Parathyroid adenoma (tissue), 2 donors: Measurements from ENCODE around the gene MTFMT.
"Not testable (repeated sequence)": the region's sequence is repeated elsewhere in the genome, so short reads cannot be mapped to it uniquely, and the experiment has no call there.

ENCODE experiments used
- H2AFZ ChIP-seq: fragments of 300-600 bp; sonication (generic); one replicate; pipeline ENCODE4 v1.7.0; 2017; ENCODE audit warnings: antibody characterized with exemption, mild to moderate bottlenecking
- H3K27ac ChIP-seq: fragments of 300-600 bp; sonication (generic); one replicate; pipeline ENCODE4 v1.7.0; 2017
- H3K27me3 ChIP-seq: fragments of 300-600 bp; sonication (generic); one replicate; pipeline ENCODE4 v1.7.0; 2017; ENCODE audit warnings: low read length; ENCODE audit not compliant: control insufficient read depth, insufficient read depth
- H3K36me3 ChIP-seq: fragments of 300-600 bp; sonication (generic); one replicate; pipeline ENCODE4 v1.7.0; 2017; ENCODE audit warnings: low read length; ENCODE audit not compliant: control insufficient read depth, insufficient read depth
- H3K4me1 ChIP-seq: fragments of 300-600 bp; sonication (generic); one replicate; pipeline ENCODE4 v1.7.0; 2017; ENCODE audit warnings: control low read depth
- H3K4me2 ChIP-seq: fragments of 300-600 bp; sonication (generic); one replicate; pipeline ENCODE4 v1.7.0; 2017; ENCODE audit warnings: low read length
- H3K4me3 ChIP-seq: fragments of 300-600 bp; sonication (generic); one replicate; pipeline ENCODE4 v1.7.0; 2017; ENCODE audit warnings: low read depth, low read length
- H3K79me2 ChIP-seq: fragments of 300-600 bp; sonication (generic); one replicate; pipeline ENCODE4 v1.7.0; 2017; ENCODE audit warnings: control low read depth
- H3K9ac ChIP-seq: fragments of 300-600 bp; sonication (generic); one replicate; pipeline ENCODE4 v1.7.0; 2017; ENCODE audit warnings: mild to moderate bottlenecking
- H3K9me3 ChIP-seq: fragments of 300-600 bp; sonication (generic); one replicate; pipeline ENCODE4 v1.7.0; 2017; ENCODE audit warnings: low read length; ENCODE audit not compliant: control insufficient read depth
- CTCF ChIP-seq: fragments of 300-600 bp; sonication (generic); IDR thresholded peaks from one replicate; pipeline ENCODE4 v1.7.0; 2017; ENCODE audit warnings: antibody characterized with exemption, mild to moderate bottlenecking
- donor health status: primary hyperparathyroidism.

Gene MTFMT

GRCh38 chr15:65028921-65029735 lies at the start of gene MTFMT:
Gene MTFMT (minus strand): TSS chr15:65029639. CDS start chr15:65029613, 26 bp downstream.
- H2AFZ ChIP-seq: peak within 1 kb of the TSS; percentile 93
- H3K9ac ChIP-seq: peak within 1 kb of the TSS; percentile 61
- H3K4me2 ChIP-seq: peak within 1 kb of the TSS; percentile 92
- H3K9me3 ChIP-seq: no peaks in the 10 kb centered on the region
- no peaks in the 10 kb centered on the region for H3K36me3 ChIP-seq
- H3K27me3 ChIP-seq: no peaks in the 10 kb centered on the region
- no peaks in the 10 kb centered on the region for H3K79me2 ChIP-seq
- peak within 1 kb of the TSS; percentile 87 for H3K4me3 ChIP-seq
- no peaks in the 10 kb centered on the region for H3K4me1 ChIP-seq
- TF ChIP-seq CTCF: no peak
- peak within 1 kb of the TSS; percentile 44 for H3K27ac ChIP-seq

DNA sequence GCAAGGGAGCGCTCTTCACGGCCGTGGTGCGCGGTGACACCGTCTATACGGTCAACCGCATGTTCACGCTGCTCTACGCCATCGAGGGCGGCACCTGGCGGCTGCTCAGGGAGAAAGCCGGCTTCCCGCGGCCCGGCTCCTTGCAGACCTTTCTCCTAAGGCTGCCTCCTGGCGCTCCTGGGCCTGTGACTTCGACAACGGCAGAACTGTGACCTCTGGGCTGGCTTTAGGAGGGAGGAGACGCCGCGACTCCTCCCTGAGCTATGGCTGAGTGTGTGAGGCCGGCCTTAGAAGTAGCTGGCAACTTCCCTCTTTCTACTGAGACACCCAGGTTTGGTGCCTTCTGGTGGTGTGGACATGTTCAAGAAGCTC lies 48.5 kb upstream of the MTFMT start:
- H2AFZ ChIP-seq: no peak overlapping the region
- H3K27ac ChIP-seq: no peak overlapping the region
- H3K27me3 ChIP-seq: no peaks in the 10 kb centered on the region
- H3K36me3 ChIP-seq: no peaks in the 10 kb centered on the region
- peaks cover 4% of the 10 kb centered on the region for H3K4me1 ChIP-seq
- H3K9ac ChIP-seq: no peak overlapping the region
- no peaks in the 10 kb centered on the region for H3K79me2 ChIP-seq
- H3K4me2 ChIP-seq: no peak overlapping the region
- TF ChIP-seq CTCF: peak; percentile 31
- no peak overlapping the region for H3K4me3 ChIP-seq
- H3K9me3 ChIP-seq: no peaks in the 10 kb centered on the region

DNA sequence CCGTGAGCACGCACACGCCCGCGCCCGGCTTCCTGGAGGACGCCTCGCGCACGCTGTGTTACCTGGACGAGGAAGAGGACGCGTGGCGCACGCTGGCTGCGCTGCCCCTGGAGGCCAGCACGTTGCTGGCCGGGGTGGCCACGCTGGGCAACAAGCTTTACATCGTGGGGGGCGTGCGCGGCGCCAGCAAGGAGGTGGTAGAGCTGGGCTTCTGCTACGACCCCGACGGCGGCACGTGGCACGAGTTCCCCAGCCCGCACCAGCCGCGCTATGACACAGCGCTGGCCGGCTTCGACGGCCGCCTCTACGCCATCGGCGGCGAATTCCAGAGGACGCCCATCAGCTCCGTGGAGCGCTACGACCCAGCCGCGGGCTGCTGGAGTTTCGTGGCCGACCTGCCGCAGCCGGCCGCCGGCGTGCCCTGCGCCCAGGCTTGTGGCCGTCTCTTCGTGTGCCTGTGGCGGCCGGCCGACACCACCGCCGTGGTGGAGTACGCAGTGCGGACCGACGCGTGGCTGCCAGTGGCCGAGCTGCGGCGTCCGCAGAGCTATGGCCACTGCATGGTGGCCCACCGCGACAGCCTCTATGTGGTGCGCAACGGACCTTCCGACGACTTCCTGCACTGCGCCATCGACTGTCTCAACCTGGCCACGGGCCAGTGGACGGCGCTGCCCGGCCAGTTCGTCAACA lies 48.0 kb upstream of the MTFMT start:
- Histone ChIP-seq H3K9ac (no peak overlapping the region), H3K36me3 (no peaks in the 10 kb centered on the region), H2AFZ (no peak overlapping the region), H3K27ac (no peak overlapping the region), H3K9me3 (no peaks in the 10 kb centered on the region), H3K79me2 (no peaks in the 10 kb centered on the region), H3K4me2 (no peak overlapping the region), H3K4me1 (no peaks in the 10 kb centered on the region), H3K27me3 (no peaks in the 10 kb centered on the region), H3K4me3 (no peak overlapping the region)
- TF ChIP-seq CTCF: no peak

DNA sequence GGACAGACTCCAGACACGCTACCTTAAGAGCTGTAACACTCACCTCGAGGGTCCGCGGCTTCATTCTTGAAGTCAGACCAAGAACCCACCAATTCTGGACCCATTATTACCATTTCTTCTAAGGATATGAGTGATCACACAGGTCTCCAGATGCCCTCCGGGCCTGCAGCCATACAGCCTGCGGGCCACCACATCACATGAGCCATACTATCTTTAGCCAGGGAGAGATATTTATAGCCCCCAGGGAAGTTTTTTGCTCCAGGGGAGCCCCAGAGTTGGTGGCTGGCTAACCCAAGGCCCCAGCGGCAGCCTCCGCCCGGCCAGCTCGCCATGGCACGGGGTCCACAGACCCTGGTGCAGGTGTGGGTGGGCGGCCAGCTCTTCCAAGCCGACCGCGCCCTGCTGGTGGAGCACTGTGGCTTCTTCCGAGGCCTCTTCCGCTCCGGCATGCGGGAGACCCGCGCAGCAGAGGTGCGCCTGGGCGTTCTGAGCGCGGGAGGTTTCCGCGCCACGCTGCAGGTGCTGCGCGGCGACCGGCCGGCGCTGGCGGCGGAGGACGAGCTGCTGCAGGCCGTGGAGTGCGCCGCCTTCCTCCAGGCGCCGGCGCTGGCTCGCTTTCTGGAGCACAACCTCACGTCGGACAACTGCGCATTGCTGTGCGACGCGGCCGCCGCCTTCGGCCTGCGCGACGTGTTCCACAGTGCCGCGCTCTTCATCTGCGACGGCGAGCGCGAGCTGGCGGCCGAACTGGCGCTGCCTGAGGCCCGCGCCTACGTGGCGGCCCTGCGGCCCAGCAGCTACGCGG lies 47.2 kb upstream of the MTFMT start, which contains the start of gene KBTBD13:
TSS of gene KBTBD13 (plus strand) at position 261 of the 805 bp plus-strand sequence. CDS start at position 331, 70 bp downstream.
- H3K36me3 ChIP-seq: no peaks in the 10 kb centered on the region

DNA sequence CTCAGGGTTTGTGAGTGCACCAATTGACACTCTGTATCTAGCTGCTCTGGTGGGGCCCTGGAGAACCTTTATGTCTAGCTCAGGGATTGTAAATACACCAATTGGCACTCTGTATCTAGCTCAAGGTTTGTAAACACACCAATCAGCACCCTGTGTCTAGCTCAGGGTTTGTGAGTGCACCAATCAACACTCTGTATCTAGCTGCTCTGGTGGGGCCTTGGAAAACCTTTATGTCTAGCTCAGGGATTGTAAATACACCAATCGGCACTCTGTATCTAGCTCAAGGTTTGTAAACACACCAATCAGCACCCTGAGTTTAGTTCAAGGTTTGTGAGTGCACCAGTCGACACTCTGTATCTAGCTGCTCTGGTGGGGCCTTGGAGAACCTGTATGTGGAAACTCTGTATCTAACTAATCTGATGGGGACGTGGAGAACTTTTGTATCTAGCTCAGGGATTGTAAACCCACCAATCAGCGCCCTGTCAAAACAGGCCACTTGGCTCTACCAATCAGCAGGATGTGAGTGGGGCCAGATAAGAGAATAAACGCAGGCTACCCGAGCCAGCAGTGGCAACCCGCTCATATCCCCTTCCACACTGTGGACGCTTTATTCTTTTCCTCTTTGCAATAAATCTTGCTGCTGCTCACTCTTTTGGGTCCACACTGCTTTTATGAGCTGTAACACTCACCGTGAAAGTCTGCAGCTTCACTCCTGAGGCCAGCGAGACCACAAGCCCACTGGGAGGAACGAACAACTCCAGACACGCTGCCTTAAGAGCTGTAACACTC lies 46.4 kb upstream of the MTFMT start:
- H3K36me3 ChIP-seq, H3K27me3 ChIP-seq, H3K9ac ChIP-seq, H3K79me2 ChIP-seq, H3K27ac ChIP-seq, H3K4me2 ChIP-seq, H2AFZ ChIP-seq, H3K9me3 ChIP-seq, H3K4me1 ChIP-seq, H3K4me3 ChIP-seq: not testable (repeated sequence)

More for the DNA sequence above, 47.2 kb upstream of the MTFMT start, which contains the start of gene KBTBD13:
- Histone ChIP-seq H3K4me3 (no peak within 1 kb of the TSS), H3K9ac (no peak within 1 kb of the TSS), H3K27me3 (no peaks in the 10 kb centered on the region), H3K27ac (no peak within 1 kb of the TSS), H3K9me3 (no peaks in the 10 kb centered on the region), H2AFZ (no peak within 1 kb of the TSS), H3K4me2 (no peak within 1 kb of the TSS), H3K4me1 (no peaks in the 10 kb centered on the region), H3K79me2 (no peaks in the 10 kb centered on the region)
- TF ChIP-seq CTCF: no peak

DNA sequence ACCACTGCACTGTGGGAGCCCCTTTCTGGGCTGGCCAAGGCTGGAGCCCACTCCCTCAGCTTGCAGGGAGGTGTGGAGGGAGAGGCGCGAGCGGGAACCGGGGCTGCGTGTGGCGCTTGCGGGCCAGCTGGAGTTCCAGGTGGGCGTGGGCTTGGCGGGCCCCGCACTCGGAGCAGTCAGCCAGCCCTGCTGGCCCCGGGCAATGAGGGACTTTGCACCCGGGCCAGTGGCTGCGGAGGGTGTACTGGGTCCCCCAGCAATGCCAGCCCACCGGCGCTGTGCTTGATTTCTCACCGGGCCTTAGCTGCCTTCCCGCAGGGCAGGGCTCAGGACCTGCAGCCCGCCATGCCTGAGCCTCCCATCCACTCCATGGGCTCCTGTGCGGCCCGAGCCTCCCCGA lies 45.5 kb upstream of the MTFMT start:
- H2AFZ ChIP-seq, H3K9me3 ChIP-seq, H3K27ac ChIP-seq, H3K4me3 ChIP-seq, H3K9ac ChIP-seq, H3K27me3 ChIP-seq, H3K4me2 ChIP-seq, H3K4me1 ChIP-seq, H3K36me3 ChIP-seq, H3K79me2 ChIP-seq: not testable (repeated sequence)
